AG08396 (cell line): Measurements from ENCODE around the gene ZSWIM5.
"Not testable (repeated sequence)": the region's sequence is repeated elsewhere in the genome, so short reads cannot be mapped to it uniquely, and the experiment has no call there.

ENCODE experiments used
- DNase-seq: peaks from one replicate; pipeline ENCODE4 v3.0.0; 2012; ENCODE audit warnings: low spot score, mixed read lengths

Gene ZSWIM5

DNA sequence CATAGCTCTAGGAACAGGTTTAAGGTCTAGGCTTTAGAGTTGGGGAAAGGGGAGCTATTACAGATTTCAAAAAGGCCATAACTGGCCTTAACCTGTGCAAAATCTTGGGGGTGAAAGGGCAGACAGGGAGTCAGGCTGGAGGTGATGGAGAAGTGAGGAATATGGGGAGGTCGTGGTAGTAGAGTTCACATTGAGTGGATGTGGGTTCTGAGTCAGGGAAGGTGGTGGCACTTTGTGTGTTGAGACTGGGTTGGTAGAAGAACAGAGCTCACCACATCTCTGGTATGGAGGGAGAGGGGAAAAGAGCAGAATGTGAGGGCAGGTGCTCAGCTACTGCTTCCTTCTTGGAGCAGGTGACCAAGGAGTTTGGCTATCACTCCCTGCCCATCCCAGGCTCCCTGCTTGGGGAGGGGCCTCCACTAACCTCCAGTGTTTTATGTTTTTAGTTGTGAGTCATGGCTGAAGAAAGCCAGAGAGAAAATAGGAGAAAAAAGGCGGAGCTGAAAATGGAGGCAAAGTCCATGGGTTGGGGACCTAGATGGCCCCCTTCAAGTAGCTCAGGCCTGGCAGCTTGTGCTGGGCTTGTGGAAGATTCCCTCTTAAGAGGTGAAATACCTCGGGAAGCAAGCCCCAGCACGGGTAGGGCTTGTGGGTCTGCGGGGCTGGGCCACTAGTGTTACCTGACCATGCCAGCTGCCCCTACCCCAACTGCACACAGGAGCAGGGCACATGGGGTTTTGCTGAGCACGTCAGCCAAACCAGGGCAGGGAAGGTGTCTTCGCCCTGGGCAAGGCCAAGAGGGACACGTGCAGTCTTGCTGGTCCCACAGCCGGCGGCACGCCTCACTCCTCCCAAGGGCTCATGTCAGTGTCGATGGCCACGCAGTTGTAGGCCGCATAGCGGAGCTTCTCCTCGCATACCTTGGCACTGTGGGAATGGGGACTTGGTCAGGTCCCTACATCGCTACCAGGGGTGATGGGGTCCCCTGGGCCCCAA, 203.5 kb downstream of the ZSWIM5 start:
- no peak for DNase-seq

DNA sequence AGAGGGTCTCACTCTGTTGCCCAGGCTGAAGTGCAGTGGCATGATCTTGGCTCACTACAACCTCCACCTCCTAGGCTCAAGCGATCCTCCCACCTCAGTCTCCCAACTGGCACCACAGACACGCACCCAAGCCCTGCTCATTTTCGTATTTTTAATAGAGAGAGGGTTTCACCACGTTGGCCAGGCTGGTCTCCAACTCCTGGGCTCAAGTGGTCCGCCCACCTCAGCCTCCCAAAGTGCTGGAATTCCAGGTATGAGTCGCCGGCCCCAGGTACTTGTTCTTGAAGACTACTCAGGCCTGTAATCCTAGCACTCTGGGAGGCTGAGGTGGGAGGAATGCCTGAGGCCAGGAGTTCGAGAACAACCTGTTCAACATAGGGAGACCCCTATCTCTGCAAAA, 204.8 kb downstream of the ZSWIM5 start:
- DNase-seq: not testable (repeated sequence)

DNA sequence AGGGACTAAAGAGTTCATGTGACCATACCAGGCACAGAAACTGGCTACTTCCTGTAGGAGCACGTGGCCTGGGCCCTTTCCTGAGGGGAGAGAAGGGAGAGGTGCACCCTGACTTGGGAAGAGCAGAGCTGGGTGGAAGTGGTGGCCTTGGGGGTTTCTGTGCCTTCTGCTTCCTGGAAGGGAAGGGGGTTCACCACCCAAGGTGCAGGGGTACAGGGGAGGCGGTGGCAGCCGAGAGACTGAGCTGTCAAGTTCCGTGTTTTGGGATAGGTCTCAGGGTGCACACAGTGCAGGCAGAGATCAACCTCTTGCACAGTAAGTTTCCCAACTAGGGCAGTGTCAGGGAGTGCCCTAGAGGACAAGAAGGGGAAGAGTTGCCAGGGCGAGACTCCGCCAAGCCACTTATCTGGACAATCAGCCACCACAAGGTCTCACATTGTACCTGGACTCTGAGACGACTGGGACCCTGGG, 205.4 kb downstream of the ZSWIM5 start:
- DNase-seq: no peak

DNA sequence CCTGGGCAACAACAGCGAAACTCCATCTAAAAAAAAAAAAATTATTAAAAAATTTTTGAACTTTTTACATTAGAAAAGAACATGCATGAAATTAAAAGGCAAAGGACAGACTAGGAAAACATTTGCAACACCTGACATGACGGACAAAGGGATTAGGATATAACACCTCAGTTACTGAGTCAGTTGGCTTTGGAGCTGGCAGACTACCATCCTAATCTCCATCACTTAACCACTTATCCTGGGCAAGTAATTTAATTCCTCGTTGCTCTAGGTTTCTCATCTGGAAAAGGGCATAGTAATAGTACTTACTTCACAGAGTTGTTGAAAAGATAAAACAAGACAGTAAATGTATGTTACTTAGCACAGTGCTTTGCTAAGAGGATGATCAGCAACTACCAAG, 207.2 kb downstream of the ZSWIM5 start:
- DNase-seq: no peak

GRCh38 chr1:44995467-44996238, 210.8 kb downstream of the ZSWIM5 start:
- DNase-seq: no peak

DNA sequence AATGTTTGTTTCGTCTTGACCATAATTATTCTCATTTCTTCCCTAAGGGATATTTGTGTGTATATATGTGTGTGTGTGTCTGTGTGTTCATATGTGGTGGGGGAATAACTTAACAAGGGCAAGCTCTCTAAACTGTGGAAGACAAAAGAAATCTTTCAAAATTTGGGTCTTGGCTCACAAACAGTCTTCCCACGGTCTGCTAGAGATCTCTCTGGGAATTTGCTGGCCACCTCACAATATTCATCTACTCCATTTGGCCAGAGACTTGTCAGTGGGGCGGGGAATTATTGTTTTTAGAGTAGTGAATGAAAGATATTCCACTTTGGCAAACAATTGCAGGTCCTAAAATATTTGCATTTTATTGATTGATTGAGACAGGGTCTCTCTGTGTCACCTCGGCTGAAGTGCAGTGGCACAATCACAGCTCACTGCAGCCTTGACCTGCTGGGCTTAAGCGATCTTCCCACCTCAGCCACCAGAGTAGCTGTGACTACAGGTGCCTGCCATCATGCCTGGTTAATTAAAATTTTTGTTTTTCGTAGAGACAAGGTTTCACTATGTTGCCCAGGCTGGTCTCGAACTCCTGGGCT, 212.0 kb downstream of the ZSWIM5 start:
- no peak for DNase-seq

DNA sequence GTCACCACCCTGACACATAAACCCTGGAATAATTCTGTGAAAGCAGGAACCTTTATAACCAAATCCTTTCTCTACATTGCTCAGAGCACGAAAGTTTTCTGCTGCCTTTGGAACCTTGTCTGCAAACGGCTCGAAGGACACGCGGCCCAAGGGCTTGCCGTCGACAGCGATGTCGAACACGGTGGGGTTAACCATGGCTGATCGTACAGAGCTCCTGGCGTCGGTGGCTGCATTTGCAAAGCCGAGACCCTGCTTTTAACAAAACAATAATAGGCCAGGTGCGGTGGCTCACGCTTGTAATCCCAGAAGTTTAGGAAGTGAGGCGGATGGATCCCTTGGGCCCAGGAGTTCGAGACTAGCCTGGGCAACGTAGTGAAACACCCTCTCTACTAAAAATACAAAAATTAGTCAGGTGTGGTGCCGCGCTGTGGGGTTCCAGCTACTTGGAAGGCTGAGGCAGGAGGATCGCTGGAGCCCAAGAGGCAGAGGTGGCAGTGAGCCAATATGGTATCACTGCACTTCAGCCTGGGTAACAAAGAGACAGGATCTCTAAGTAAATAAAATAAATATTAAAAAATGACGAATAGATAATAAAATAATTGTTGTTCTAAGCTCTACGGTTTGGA, 217.8 kb downstream of the ZSWIM5 start:
- no peak for DNase-seq

DNA sequence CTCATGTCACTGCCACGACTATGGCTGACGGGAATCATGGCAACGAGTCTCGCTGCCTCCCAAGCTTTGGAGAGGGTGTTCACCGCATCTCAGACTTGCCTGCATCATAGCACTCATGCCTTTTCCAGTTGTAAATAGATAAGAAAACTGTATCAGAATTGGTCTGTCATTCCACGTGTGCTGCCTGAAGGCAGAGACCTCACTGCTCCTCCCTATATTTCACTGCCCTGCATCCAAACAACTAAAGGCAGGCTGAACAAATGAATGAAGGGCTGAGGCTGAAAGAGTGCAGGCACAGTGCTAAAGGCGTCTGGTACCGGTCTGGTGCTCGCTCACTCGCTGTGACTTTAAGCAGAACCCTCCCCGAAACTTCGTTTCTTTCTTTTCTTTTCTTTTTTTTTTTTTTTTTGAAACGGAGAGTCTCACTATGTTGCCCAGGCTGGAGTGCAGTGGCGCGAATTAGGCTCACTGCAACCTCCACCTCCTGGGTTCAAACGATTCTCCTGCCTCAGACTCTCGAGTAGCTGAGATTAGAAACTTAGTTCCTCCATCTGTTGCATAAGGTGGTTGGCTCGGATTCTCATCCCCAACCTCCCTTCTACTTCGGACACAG, 220.6 kb downstream of the ZSWIM5 start:
- DNase-seq: no peak

DNA sequence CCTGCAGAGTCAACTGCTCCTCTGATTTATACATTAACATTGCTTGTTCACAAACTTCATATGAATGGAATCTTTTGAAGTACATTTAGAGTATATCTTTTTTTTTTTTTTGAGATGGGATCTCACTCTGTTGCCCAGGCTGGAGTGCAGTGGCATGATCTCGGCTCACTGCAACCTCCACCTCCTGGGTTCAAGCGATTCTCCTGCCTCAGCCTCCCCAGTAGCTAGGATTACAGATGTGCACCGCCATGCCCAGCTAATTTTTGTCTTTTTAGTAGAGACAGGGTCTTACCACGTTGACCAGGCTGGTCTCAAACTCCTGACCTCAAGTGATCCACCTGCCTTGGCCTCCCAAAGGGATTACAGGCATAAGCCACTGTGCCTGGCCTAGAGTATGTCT, 229.0 kb downstream of the ZSWIM5 start:
- DNase-seq: not testable (repeated sequence)

DNA sequence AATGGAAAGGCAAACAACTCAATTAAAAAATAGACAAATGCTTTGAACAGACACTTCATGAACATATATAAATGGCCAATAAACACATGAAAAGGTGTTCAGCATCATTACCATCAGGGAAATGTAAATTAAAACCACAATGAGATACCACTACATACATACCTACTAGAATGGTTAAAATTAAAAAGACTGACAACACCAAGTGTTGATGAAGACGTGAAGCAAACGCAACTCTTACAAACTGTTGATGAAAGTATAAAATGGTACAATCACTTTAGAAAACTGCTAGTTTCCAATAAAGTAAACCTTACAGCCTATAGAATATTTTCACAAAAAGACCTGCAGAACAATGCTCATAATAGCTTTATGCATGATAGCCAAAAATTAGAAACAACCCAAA, 230.2 kb downstream of the ZSWIM5 start:
- DNase-seq: no peak

- no peak for DNase-seq
Observed at GRCh38 chr1:44973645-44974044, 232.8 kb downstream of the ZSWIM5 start.

- no peak for DNase-seq
Observed at GRCh38 chr1:44970317-44970716, 236.1 kb downstream of the ZSWIM5 start.
